Breast epithelium (tissue), 4 donors: Measurements from ENCODE around the gene EPB41. TPM values are rescaled to one million over a fixed set of nuclear protein-coding genes. Genes with fewer than 3 reads are reported as not detected.
"Not testable (repeated sequence)": the region's sequence is repeated elsewhere in the genome, so short reads cannot be mapped to it uniquely, and the experiment has no call there.

ENCODE experiments used
- DNase-seq, 2 donors: peaks; one replicate each; pipeline ENCODE4 v3.0.0-alpha.2; 2019; ENCODE audit warnings: low spot score in 2 of 2
- H3K27ac ChIP-seq, 2 donors: fragments of 200-600 bp; sonication (generic) in 1 of 2; one replicate each; pipeline ENCODE4 v1.5.1; 2016 to 2019; ENCODE audit warnings: mild to moderate bottlenecking in 1 of 2
- H3K27me3 ChIP-seq, 2 donors: fragments of 200-600 bp; sonication (generic) in 1 of 2; one replicate each; pipeline versions ENCODE4 v1.5.1 to v1.6.0; 2017 to 2019; ENCODE audit warnings: control low read depth in 1 of 2, mild to moderate bottlenecking in 1 of 2
- H3K36me3 ChIP-seq: fragments of 200-600 bp; one replicate; pipeline ENCODE4 v1.5.1; 2019
- H3K4me1 ChIP-seq, 2 donors: fragments of 200-600 bp; sonication (generic); one replicate each; pipeline ENCODE4 v1.5.1; 2016 to 2019; ENCODE audit warnings: control low read depth in 1 of 2
- H3K4me3 ChIP-seq, 3 donors: fragments of 200-600 bp; sonication (generic); 1 replicate in 2 of 3; 2 replicates in 1 of 3; pipeline ENCODE4 v1.5.1; 2016 to 2019; ENCODE audit warnings: mild to moderate bottlenecking in 3 of 3, moderate library complexity in 2 of 3
- H3K9me3 ChIP-seq, 2 donors: fragments of 200-600 bp; sonication (generic) in 1 of 2; one replicate each; pipeline ENCODE4 v1.5.1; 2016 to 2019; ENCODE audit warnings: control low read depth in 1 of 2
- POLR2A ChIP-seq: fragments of 450-650 bp; IDR thresholded peaks from one replicate; pipeline ENCODE4 v1.6.1; 2016; ENCODE audit warnings: antibody characterized with exemption, mild to moderate bottlenecking, moderate library complexity
- POLR2AphosphoS5 ChIP-seq, 3 donors: sonication (generic); formaldehyde crosslinking; IDR thresholded peaks; one replicate each; pipeline ENCODE4 v1.6.1; 2017; ENCODE audit warnings: antibody characterized with exemption in 3 of 3
- intact Hi-C: fragments of 100-400 bp; cut with DNase I; formaldehyde crosslinking; loops from one replicate; pipeline ENCODE4 v1.15.1; 2023; ENCODE audit warnings: low total_unique reads
- total RNA-seq, 3 donors: library from RNA; depleted of rRNA; stranded (reverse); fragments of >200 nt; gene quantifications; one replicate each; pipeline ENCODE4 v1.1.0, GENCODE V29; 2016
- TF ChIP-seq, protein P1 (sequence below), 3 donors: fragments of 450-650 bp; IDR thresholded peaks; one replicate each; pipeline ENCODE4 v1.5.1; 2016 to 2017; ENCODE audit warnings: antibody characterized with exemption in 3 of 3, mild to moderate bottlenecking in 3 of 3, moderate library complexity in 3 of 3

Gene EPB41
- total RNA-seq, 3 donors from 2014 or later, result 36.2 to 67.2 (median 51.8) TPM

GRCh38 chr1:29081201-29081600 is 166.8 kb downstream of the EPB41 start:
- TF ChIP-seq, protein P1, sequence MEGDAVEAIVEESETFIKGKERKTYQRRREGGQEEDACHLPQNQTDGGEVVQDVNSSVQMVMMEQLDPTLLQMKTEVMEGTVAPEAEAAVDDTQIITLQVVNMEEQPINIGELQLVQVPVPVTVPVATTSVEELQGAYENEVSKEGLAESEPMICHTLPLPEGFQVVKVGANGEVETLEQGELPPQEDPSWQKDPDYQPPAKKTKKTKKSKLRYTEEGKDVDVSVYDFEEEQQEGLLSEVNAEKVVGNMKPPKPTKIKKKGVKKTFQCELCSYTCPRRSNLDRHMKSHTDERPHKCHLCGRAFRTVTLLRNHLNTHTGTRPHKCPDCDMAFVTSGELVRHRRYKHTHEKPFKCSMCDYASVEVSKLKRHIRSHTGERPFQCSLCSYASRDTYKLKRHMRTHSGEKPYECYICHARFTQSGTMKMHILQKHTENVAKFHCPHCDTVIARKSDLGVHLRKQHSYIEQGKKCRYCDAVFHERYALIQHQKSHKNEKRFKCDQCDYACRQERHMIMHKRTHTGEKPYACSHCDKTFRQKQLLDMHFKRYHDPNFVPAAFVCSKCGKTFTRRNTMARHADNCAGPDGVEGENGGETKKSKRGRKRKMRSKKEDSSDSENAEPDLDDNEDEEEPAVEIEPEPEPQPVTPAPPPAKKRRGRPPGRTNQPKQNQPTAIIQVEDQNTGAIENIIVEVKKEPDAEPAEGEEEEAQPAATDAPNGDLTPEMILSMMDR (IDR thresholded peaks at IDR 0.05), result no peak
- TF ChIP-seq POLR2A (no peak), POLR2AphosphoS5 (IDR thresholded peaks at IDR 0.05) (no peak)
- intact Hi-C loops, result no loop called here
- Histone ChIP-seq H3K4me1 (no peaks in the 10 kb centered on the region), H3K4me3 (no peak overlapping the region), H3K9me3 (no peaks in the 10 kb centered on the region), H3K27me3 (no peaks in the 10 kb centered on the region), H3K36me3 (no peaks in the 10 kb centered on the region), H3K27ac (no peak overlapping the region)
- no peak for DNase-seq

- no peak for DNase-seq
- Histone ChIP-seq H3K36me3 (no peaks in the 10 kb centered on the region), H3K27me3 (no peaks in the 10 kb centered on the region), H3K4me1 (no peaks in the 10 kb centered on the region), H3K4me3 (no peak overlapping the region), H3K27ac (no peak overlapping the region), H3K9me3 (no peaks in the 10 kb centered on the region)
- TF ChIP-seq POLR2A (no peak), POLR2AphosphoS5 (IDR thresholded peaks at IDR 0.05) (no peak)
- TF ChIP-seq, protein P1 (IDR thresholded peaks at IDR 0.05), result no peak
- intact Hi-C loops, result no loop called here
Measured at GRCh38 chr1:29082519-29082918, 168.2 kb downstream of the EPB41 start.

- Histone ChIP-seq H3K4me1 (no peaks in the 10 kb centered on the region), H3K9me3 (no peaks in the 10 kb centered on the region), H3K27ac (no peak overlapping the region), H3K36me3 (no peaks in the 10 kb centered on the region), H3K4me3 (no peak overlapping the region), H3K27me3 (no peaks in the 10 kb centered on the region)
- intact Hi-C loops, result no loop called here
- no peak for TF ChIP-seq POLR2AphosphoS5 (IDR thresholded peaks at IDR 0.05)
- no peak for TF ChIP-seq POLR2A
- TF ChIP-seq, protein P1 (IDR thresholded peaks at IDR 0.05), result no peak
- no peak for DNase-seq
Measured at GRCh38 chr1:29083317-29084195, 169.2 kb downstream of the EPB41 start.

DNA sequence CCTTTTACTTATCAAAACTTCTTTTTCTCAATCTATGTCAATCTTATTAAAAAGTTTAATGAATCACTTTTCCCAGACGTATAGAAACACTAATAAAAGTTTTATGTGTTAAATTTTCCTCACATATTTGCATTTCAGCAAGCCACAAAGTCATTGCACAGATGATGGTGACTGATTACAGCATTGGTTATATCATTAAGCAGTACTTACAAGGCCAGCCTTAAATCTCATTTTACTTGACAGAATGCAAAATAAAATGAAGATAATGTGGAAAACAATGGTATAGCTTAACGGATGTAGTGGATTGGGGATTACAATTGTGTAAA is 169.8 kb downstream of the EPB41 start:
- Histone ChIP-seq H3K27me3 (no peaks in the 10 kb centered on the region), H3K36me3 (no peaks in the 10 kb centered on the region), H3K27ac (no peak overlapping the region), H3K9me3 (no peaks in the 10 kb centered on the region), H3K4me3 (no peak overlapping the region), H3K4me1 (no peaks in the 10 kb centered on the region)
- intact Hi-C loops, result no loop called here
- DNase-seq, result no peak
- TF ChIP-seq POLR2AphosphoS5 (IDR thresholded peaks at IDR 0.05) (no peak), POLR2A (no peak)
- TF ChIP-seq, protein P1 (IDR thresholded peaks at IDR 0.05), result no peak

DNA sequence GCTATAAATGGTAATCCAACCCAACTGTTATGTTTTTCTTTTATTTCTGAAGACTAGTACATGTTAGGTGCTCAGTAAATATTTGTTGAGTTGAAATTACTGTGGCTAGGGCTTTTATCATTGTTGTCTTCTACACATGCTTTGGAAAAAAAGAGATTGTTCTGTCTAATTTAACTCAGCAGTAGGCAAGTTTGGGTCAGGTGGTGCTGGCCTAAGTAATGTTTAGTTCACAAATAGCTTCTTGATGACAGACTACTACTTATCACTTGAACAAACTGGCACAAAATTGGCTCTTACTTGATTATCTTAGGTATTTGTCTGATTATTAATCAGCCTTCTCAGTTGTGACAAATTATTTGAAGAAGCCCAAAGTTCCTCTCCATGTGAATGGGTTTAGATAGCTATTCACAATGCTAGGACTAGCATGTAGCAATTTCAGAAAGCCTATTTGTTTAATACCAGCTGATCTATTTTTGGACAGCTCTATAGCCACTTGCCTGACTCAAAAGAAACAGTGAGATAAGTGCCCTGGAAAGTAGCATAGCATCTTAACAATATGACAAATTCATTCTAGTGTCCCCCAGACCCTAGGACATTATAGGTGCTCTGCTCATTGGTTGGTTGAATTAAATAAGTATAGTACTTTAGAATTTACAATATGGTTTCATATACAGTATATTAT is 176.7 kb downstream of the EPB41 start:
- H3K9me3 ChIP-seq, result peaks cover 0 to 6% of the 10 kb centered on the region in 2 donors
- H3K36me3 ChIP-seq, result no peaks in the 10 kb centered on the region
- no peak overlapping the region for H3K4me3 ChIP-seq
- H3K27ac ChIP-seq, result no peak overlapping the region
- H3K4me1 ChIP-seq, result no peaks in the 10 kb centered on the region
- H3K27me3 ChIP-seq, result no peaks in the 10 kb centered on the region
- DNase-seq, result no peak
- intact Hi-C loops, result no loop called here
- TF ChIP-seq, protein P1 (IDR thresholded peaks at IDR 0.05), result no peak
- TF ChIP-seq POLR2A (no peak), POLR2AphosphoS5 (IDR thresholded peaks at IDR 0.05) (no peak)

- intact Hi-C loops, result not testable (repeated sequence)
Measured at GRCh38 chr1:29092704-29093103, 178.3 kb downstream of the EPB41 start.

More at GRCh38 chr1:29092704-29093103, 178.3 kb downstream of the EPB41 start:
- H3K36me3 ChIP-seq, H3K27me3 ChIP-seq, H3K4me1 ChIP-seq, H3K4me3 ChIP-seq, H3K9me3 ChIP-seq, DNase-seq, H3K27ac ChIP-seq: not testable (repeated sequence)
